Nephron (organoid): ENCODE data around the gene EGR2.
A peak's percentile ranks its signal among the peaks of the same experiment; 100 is the strongest.
"Not testable (repeated sequence)": the region's sequence is repeated elsewhere in the genome, so short reads cannot be mapped to it uniquely, and the experiment has no call there.

Experiments used
- H3K27ac Mint-ChIP-seq, 3 experiments: 2 replicates each; pipeline ENCODE4 v1.8.0; 2020; ENCODE audit warnings: mixed read lengths in 3 of 3, mild to moderate bottlenecking in 2 of 3, moderate library complexity in 1 of 3
- H3K27me3 Mint-ChIP-seq: 2 replicates; pipeline ENCODE4 v1.8.0; 2021; ENCODE audit warnings: low read depth, mild to moderate bottlenecking, moderate library complexity, mixed read lengths
- H3K36me3 Mint-ChIP-seq: 2 replicates; pipeline ENCODE4 v1.8.0; 2020; ENCODE audit warnings: low read depth, mixed read lengths
- H3K4me1 Mint-ChIP-seq: 2 replicates; pipeline ENCODE4 v1.8.0; 2020; ENCODE audit warnings: mixed read lengths
- H3K4me3 Mint-ChIP-seq, 3 experiments: 2 replicates each; pipeline ENCODE4 v1.8.0; 2020; ENCODE audit warnings: mild to moderate bottlenecking in 3 of 3, mixed read lengths in 3 of 3, moderate library complexity in 2 of 3
- H3K9me3 Mint-ChIP-seq: 2 replicates; pipeline ENCODE4 v1.8.0; 2020; ENCODE audit warnings: mixed read lengths
- TF ChIP-seq, protein P1 (sequence below), 3 experiments: fragments of 200-600 bp; sonication (generic); IDR thresholded peaks; one replicate each; pipeline ENCODE4 v1.5.0; 2021; ENCODE audit warnings: antibody characterized with exemption in 3 of 3; ENCODE audit not compliant: unreplicated experiment in 3 of 3

The EGR2 gene

GRCh38 chr10:62790019-62790555, 26.1 kb downstream of the EGR2 start:
- Mint-ChIP-seq H3K27me3 (no peaks in the 10 kb centered on the region), H3K4me3 (no peak overlapping the region), H3K4me1 (peaks cover 30% of the 10 kb centered on the region), H3K36me3 (peaks cover 4% of the 10 kb centered on the region), H3K9me3 (peaks cover 17% of the 10 kb centered on the region), H3K27ac (peak overlapping the region; percentile 0 to 44 (median 4))
- TF ChIP-seq, protein P1, sequence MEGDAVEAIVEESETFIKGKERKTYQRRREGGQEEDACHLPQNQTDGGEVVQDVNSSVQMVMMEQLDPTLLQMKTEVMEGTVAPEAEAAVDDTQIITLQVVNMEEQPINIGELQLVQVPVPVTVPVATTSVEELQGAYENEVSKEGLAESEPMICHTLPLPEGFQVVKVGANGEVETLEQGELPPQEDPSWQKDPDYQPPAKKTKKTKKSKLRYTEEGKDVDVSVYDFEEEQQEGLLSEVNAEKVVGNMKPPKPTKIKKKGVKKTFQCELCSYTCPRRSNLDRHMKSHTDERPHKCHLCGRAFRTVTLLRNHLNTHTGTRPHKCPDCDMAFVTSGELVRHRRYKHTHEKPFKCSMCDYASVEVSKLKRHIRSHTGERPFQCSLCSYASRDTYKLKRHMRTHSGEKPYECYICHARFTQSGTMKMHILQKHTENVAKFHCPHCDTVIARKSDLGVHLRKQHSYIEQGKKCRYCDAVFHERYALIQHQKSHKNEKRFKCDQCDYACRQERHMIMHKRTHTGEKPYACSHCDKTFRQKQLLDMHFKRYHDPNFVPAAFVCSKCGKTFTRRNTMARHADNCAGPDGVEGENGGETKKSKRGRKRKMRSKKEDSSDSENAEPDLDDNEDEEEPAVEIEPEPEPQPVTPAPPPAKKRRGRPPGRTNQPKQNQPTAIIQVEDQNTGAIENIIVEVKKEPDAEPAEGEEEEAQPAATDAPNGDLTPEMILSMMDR (IDR thresholded peaks at IDR 0.05; ENCODE audit: unreplicated experiment in 3 of 3) = no peak

GRCh38 chr10:62788861-62789467, 27.2 kb downstream of the EGR2 start:
- H3K27me3 Mint-ChIP-seq = no peaks in the 10 kb centered on the region
- H3K4me3 Mint-ChIP-seq = no peak overlapping the region
- H3K9me3 Mint-ChIP-seq = peaks cover 27% of the 10 kb centered on the region
- peak overlapping the region; percentile 4 to 44 (median 13) for H3K27ac Mint-ChIP-seq
- TF ChIP-seq, protein P1 (IDR thresholded peaks at IDR 0.05; ENCODE audit: unreplicated experiment in 3 of 3) = no peak
- H3K36me3 Mint-ChIP-seq = peaks cover 13% of the 10 kb centered on the region
- peaks cover 24% of the 10 kb centered on the region for H3K4me1 Mint-ChIP-seq

GRCh38 chr10:62788285-62788684, 27.9 kb downstream of the EGR2 start:
- H3K4me1 Mint-ChIP-seq = peaks cover 24% of the 10 kb centered on the region
- H3K27me3 Mint-ChIP-seq, H3K4me3 Mint-ChIP-seq: not testable (repeated sequence)
- peaks cover 13% of the 10 kb centered on the region for H3K36me3 Mint-ChIP-seq
- peaks cover 33% of the 10 kb centered on the region for H3K9me3 Mint-ChIP-seq
- peak overlapping the region in 1 of 3 experiments; percentile 44 for H3K27ac Mint-ChIP-seq

DNA sequence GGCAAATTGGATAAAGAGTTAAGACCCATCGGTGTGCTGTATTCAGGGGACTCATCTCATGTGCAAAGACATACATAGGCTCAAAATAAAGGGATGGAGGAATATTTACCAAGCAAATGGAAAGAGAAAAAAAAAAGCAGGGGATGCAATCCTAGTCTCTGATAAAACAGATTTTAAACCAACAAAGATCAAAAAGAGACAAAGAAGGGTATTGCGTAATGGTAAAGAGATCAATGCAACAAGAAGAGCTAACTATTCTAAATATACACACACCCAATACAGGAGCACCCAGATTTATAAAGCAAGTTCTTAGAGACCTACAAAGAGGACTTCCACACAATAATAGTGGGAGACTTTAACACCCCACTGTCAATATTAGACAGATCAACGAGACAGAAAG, 31.6 kb downstream of the EGR2 start:
- Mint-ChIP-seq H3K36me3 (peaks cover 13% of the 10 kb centered on the region), H3K9me3 (peaks cover 33% of the 10 kb centered on the region), H3K4me1 (peaks cover 12% of the 10 kb centered on the region)
- H3K27me3 Mint-ChIP-seq, H3K4me3 Mint-ChIP-seq, H3K27ac Mint-ChIP-seq: not testable (repeated sequence)

GRCh38 chr10:62779487-62780248, 36.5 kb downstream of the EGR2 start:
- Mint-ChIP-seq H3K4me1 (peaks cover 11% of the 10 kb centered on the region), H3K4me3 (no peak overlapping the region), H3K27me3 (no peaks in the 10 kb centered on the region), H3K27ac (no peak overlapping the region), H3K9me3 (peaks cover 12% of the 10 kb centered on the region), H3K36me3 (peaks cover 4% of the 10 kb centered on the region)
- TF ChIP-seq, protein P1 (IDR thresholded peaks at IDR 0.05; ENCODE audit: unreplicated experiment in 3 of 3) = no peak

GRCh38 chr10:62778125-62778524, 38.0 kb downstream of the EGR2 start:
- no peaks in the 10 kb centered on the region for H3K27me3 Mint-ChIP-seq
- TF ChIP-seq, protein P1 (IDR thresholded peaks at IDR 0.05; ENCODE audit: unreplicated experiment in 3 of 3) = no peak
- H3K36me3 Mint-ChIP-seq = no peaks in the 10 kb centered on the region
- no peak overlapping the region for H3K27ac Mint-ChIP-seq
- no peaks in the 10 kb centered on the region for H3K9me3 Mint-ChIP-seq
- H3K4me1 Mint-ChIP-seq = peaks cover 11% of the 10 kb centered on the region
- no peak overlapping the region for H3K4me3 Mint-ChIP-seq
